Lower lobe of right lung (tissue), 2 donors: ENCODE measurements around the gene GLI3. TPM values are rescaled to one million over a fixed set of nuclear protein-coding genes. Genes with fewer than 3 reads are reported as not detected.

Experiments
- ATAC-seq, 2 donors: fragments of 200-7000 bp; cut with Tn5 transposase; one replicate each; pipeline ENCODE4 v1.9.1; 2020 to 2022; ENCODE audit warnings: mild to moderate bottlenecking in 2 of 2, moderate library complexity in 2 of 2
- DNase-seq: peaks from one replicate; pipeline ENCODE4 v3.0.0-alpha.2; 2020
- H3K27ac ChIP-seq: fragments of 200-600 bp; one replicate; pipeline ENCODE4 v1.8.0; 2022
- H3K27me3 ChIP-seq: fragments of 200-600 bp; one replicate; pipeline ENCODE4 v1.8.0; 2022; ENCODE audit warnings: low read depth
- H3K36me3 ChIP-seq: fragments of 200-600 bp; one replicate; pipeline ENCODE4 v1.8.0; 2022; ENCODE audit warnings: mild to moderate bottlenecking
- H3K4me1 ChIP-seq: fragments of 200-600 bp; one replicate; pipeline ENCODE4 v1.8.0; 2022
- H3K4me3 ChIP-seq: fragments of 200-600 bp; one replicate; pipeline ENCODE4 v1.8.0; 2022; ENCODE audit warnings: mild to moderate bottlenecking
- H3K9me3 ChIP-seq: fragments of 200-600 bp; one replicate; pipeline ENCODE4 v1.8.0; 2022
- CTCF ChIP-seq: fragments of 200-600 bp; IDR thresholded peaks from one replicate; pipeline ENCODE4 v1.8.0; 2022; ENCODE audit warnings: antibody characterized with exemption, mild to moderate bottlenecking
- intact Hi-C: fragments of 100-400 bp; cut with DNase I; formaldehyde crosslinking; loops from one replicate; pipeline ENCODE4 v1.11.0; 2022
- total RNA-seq: library from RNA; stranded (reverse); fragmentation: NEBNext Ultra II Directional; extraction: Animal tissue kit (Norgen Biotek cat#: 25700); gene quantifications from one replicate; pipeline ENCODE4 v1.2.1, GENCODE V29; 2021
- donor health status: DM: no; HTN: yes; CAD: no; lungs with severe emphysema.

Gene GLI3
- total RNA-seq, 1 donor from 2014 or later, result 20.7 TPM

DNA sequence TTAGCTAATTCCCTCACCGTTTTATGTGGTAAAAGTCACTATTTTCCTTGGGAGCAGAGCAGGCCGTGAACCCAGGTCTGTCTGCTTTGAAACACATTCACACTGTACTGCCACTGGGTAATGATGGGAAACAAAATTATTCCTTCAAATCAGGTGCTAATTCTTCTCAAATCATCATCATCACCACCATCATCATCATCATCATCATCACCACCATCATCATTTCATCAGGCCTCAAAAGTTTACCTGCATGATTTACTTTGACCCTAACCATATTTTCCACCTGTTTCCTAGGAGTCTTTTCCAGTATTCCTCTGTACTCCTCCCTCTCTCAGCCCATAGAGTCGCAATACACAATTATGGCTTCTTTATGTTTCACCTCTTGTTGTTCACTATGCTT, 220.5 kb downstream of the GLI3 start:
- no peaks in the 10 kb centered on the region for H3K36me3 ChIP-seq
- H3K4me1 ChIP-seq, result no peaks in the 10 kb centered on the region
- DNase-seq, result no peak
- no peak for TF ChIP-seq CTCF
- intact Hi-C loops, result no loop called here
- ATAC-seq, result no peak
- H3K27ac ChIP-seq, result no peak overlapping the region
- H3K9me3 ChIP-seq, result peaks cover 9% of the 10 kb centered on the region
- no peaks in the 10 kb centered on the region for H3K27me3 ChIP-seq
- no peak overlapping the region for H3K4me3 ChIP-seq

- Histone ChIP-seq H3K4me3 (no peak overlapping the region), H3K4me1 (no peaks in the 10 kb centered on the region), H3K9me3 (peaks cover 9% of the 10 kb centered on the region), H3K27me3 (no peaks in the 10 kb centered on the region), H3K27ac (no peak overlapping the region), H3K36me3 (peaks cover 4% of the 10 kb centered on the region)
- ATAC-seq (no peak), DNase-seq (no peak)
- intact Hi-C loops, result no loop called here
- peak; percentile 68 for TF ChIP-seq CTCF
These were observed 222.1 kb downstream of the GLI3 start for GRCh38 chr7:42014625-42015618.

- no peak for ATAC-seq
- Histone ChIP-seq H3K4me1 (no peaks in the 10 kb centered on the region), H3K9me3 (peaks cover 9% of the 10 kb centered on the region), H3K36me3 (peaks cover 8% of the 10 kb centered on the region), H3K27me3 (no peaks in the 10 kb centered on the region), H3K4me3 (no peak overlapping the region), H3K27ac (no peak overlapping the region)
- DNase-seq, result no peak
- TF ChIP-seq CTCF, result no peak
- intact Hi-C loops, result no loop called here
These were observed 224.1 kb downstream of the GLI3 start for GRCh38 chr7:42012786-42013360.

- Histone ChIP-seq H3K9me3 (peaks cover 9% of the 10 kb centered on the region), H3K36me3 (peaks cover 8% of the 10 kb centered on the region), H3K27me3 (no peaks in the 10 kb centered on the region), H3K4me3 (no peak overlapping the region), H3K27ac (no peak overlapping the region), H3K4me1 (no peaks in the 10 kb centered on the region)
- DNase-seq (no peak), ATAC-seq (no peak)
- no peak for TF ChIP-seq CTCF
- intact Hi-C loops, result no loop called here
These were observed 224.7 kb downstream of the GLI3 start for GRCh38 chr7:42012313-42012712.

DNA sequence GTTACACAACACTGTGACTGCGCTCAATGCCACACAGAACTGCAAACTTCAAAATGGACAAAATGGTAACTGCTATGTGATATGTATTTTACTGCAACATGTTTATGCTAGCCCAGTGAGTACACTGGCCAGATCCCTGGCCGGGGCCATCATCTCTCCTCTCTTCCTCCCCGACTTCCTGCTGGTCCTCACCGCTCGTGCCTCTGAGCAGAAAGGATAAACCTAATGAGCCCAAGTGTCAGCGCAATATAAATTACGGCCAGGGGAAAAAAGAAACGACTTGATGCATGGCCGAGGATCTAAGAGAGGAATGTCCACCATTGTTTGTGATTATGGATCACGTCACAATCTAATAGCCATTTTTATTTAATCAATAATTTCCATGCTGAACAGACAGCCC, 225.2 kb downstream of the GLI3 start:
- no peak for ATAC-seq

More for the DNA sequence above, 225.2 kb downstream of the GLI3 start:
- peaks cover 8% of the 10 kb centered on the region for H3K36me3 ChIP-seq
- H3K27me3 ChIP-seq, result no peaks in the 10 kb centered on the region
- peaks cover 9% of the 10 kb centered on the region for H3K9me3 ChIP-seq
- no peaks in the 10 kb centered on the region for H3K4me1 ChIP-seq
- no peak overlapping the region for H3K4me3 ChIP-seq
- intact Hi-C loops, result no loop called here
- DNase-seq, result no peak
- H3K27ac ChIP-seq, result no peak overlapping the region
- no peak for TF ChIP-seq CTCF
